Osteocyte (in vitro differentiated cells): ENCODE measurements around the gene OXNAD1. TPM values are rescaled to one million over a fixed set of nuclear protein-coding genes. Genes with fewer than 3 reads are reported as not detected.

Experiments
- DNase-seq: peaks from one replicate; pipeline ENCODE4 v3.0.0; 2021; ENCODE audit warnings: mixed read lengths; ENCODE audit not compliant: unreplicated experiment; ENCODE audit errors: extremely low spot score
- H3K27ac Mint-ChIP-seq: one replicate; pipeline ENCODE4 v1.8.0; 2021; ENCODE audit warnings: mild to moderate bottlenecking, mixed read lengths; ENCODE audit not compliant: unreplicated experiment
- H3K27me3 Mint-ChIP-seq: one replicate; pipeline ENCODE4 v1.8.0; 2021; ENCODE audit warnings: mixed read lengths; ENCODE audit not compliant: unreplicated experiment
- H3K36me3 Mint-ChIP-seq: one replicate; pipeline ENCODE4 v1.8.0; 2021; ENCODE audit warnings: mixed read lengths; ENCODE audit not compliant: unreplicated experiment
- H3K4me1 Mint-ChIP-seq: one replicate; pipeline ENCODE4 v1.8.0; 2021; ENCODE audit warnings: mixed read lengths; ENCODE audit not compliant: unreplicated experiment
- H3K4me3 Mint-ChIP-seq: one replicate; pipeline ENCODE4 v1.8.0; 2021; ENCODE audit warnings: mild to moderate bottlenecking, moderate library complexity, mixed read lengths; ENCODE audit not compliant: unreplicated experiment
- H3K9me3 Mint-ChIP-seq: one replicate; pipeline ENCODE4 v1.8.0; 2021; ENCODE audit warnings: mixed read lengths; ENCODE audit not compliant: unreplicated experiment
- CTCF ChIP-seq: fragments of 200-600 bp; sonication (generic); IDR thresholded peaks from 2 replicates; pipeline ENCODE4 v1.5.0; 2021; ENCODE audit warnings: antibody characterized with exemption, mild to moderate bottlenecking, moderate library complexity
- total RNA-seq: library from RNA; stranded (reverse); gene quantifications from 2 replicates; pipeline ENCODE4 v1.2.1, GENCODE V29; 2021

Gene OXNAD1
- total RNA-seq, 1 donor from 2014 or later = 10.8 TPM

DNA sequence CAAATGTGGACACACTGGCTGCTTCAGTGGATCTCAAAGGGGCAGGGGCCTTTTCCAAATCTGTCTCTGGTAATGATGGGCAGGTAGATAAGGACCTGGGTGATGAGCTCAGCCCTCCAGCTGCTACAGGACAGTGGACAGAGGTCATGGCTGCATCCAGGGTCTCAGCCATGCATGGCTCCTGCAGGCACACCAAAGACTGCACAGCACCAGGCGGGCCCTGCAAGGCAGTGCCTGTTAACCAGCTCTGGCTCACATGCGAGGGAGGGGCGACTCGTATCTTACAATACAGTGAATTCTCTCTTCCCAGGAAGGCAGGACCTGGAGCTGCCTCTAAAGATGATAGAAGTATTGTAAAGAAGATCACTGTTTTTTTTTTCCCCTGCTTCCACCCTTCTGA lies 58.7 kb downstream of the OXNAD1 start:
- no peak overlapping the region for H3K4me3 Mint-ChIP-seq
- H3K4me1 Mint-ChIP-seq = no peaks in the 10 kb centered on the region
- TF ChIP-seq CTCF = no peak
- no peaks in the 10 kb centered on the region for H3K9me3 Mint-ChIP-seq
- no peaks in the 10 kb centered on the region for H3K27me3 Mint-ChIP-seq
- peaks cover 42% of the 10 kb centered on the region for H3K36me3 Mint-ChIP-seq
- DNase-seq = no peak
- H3K27ac Mint-ChIP-seq = no peak overlapping the region

- DNase-seq = no peak
- no peak overlapping the region for H3K27ac Mint-ChIP-seq
- H3K4me1 Mint-ChIP-seq = no peaks in the 10 kb centered on the region
- H3K9me3 Mint-ChIP-seq = no peaks in the 10 kb centered on the region
- TF ChIP-seq CTCF = no peak
- peaks cover 30% of the 10 kb centered on the region for H3K36me3 Mint-ChIP-seq
- H3K27me3 Mint-ChIP-seq = no peaks in the 10 kb centered on the region
- H3K4me3 Mint-ChIP-seq = no peak overlapping the region
These were observed 60.8 kb downstream of the OXNAD1 start for GRCh38 chr3:16325850-16326249.

DNA sequence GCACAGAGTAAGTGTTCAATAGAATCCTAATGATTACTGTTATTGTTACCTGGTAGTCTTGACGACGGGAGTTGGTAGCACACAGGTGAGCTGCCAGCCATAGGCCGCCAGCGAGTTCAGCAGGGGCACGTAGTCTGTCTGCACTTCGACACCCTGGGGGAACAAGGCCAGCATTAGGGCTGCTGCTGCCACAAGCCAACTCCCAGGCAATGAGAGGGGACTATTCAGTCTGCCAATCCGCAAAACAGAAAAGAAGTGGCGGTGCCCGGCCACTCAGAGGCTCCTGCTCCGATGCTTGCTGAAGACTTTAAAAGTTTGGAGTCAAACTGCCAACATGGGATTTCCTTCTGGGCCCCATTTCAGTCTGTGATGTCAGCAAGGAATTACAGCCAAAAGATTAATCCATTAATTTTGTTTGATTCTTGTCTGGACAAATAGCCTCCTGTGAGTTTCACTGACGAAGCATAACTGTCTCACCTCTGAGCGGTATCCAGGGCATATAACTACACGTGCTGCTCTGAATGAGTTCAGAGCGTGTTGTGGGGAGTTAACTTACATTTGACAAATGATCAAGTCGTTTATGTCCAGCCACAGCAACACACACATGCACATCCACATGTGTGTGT lies 61.8 kb downstream of the OXNAD1 start:
- DNase-seq = no peak
- Mint-ChIP-seq H3K4me1 (no peaks in the 10 kb centered on the region), H3K9me3 (peaks cover 4% of the 10 kb centered on the region), H3K27ac (no peak overlapping the region), H3K27me3 (no peaks in the 10 kb centered on the region), H3K4me3 (no peak overlapping the region), H3K36me3 (peaks cover 29% of the 10 kb centered on the region)
- no peak for TF ChIP-seq CTCF

DNA sequence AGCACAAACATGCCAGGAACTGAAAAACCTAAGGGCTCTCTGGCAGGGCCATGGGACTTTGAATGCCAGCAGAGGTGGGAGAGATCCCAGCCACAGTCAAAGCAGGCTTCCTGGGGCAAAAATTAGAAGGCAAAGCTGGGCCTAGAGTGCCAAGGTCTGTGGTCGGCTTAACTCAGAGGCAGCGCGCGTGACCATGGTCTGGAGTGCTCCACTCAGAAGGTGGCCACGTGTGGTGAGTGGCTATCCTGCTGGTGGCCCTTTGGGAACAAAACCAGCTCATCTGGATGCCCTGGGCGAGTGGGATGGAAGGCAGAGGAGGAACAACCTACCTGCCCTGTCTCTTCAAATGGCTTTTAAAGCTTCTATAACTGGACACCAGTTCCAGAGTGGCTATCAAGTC lies 63.1 kb downstream of the OXNAD1 start:
- no peak for TF ChIP-seq CTCF
- Mint-ChIP-seq H3K27ac (no peak overlapping the region), H3K4me3 (no peak overlapping the region), H3K27me3 (no peaks in the 10 kb centered on the region), H3K9me3 (peaks cover 4% of the 10 kb centered on the region), H3K4me1 (peaks cover 13% of the 10 kb centered on the region), H3K36me3 (peaks cover 33% of the 10 kb centered on the region)
- DNase-seq = no peak

DNA sequence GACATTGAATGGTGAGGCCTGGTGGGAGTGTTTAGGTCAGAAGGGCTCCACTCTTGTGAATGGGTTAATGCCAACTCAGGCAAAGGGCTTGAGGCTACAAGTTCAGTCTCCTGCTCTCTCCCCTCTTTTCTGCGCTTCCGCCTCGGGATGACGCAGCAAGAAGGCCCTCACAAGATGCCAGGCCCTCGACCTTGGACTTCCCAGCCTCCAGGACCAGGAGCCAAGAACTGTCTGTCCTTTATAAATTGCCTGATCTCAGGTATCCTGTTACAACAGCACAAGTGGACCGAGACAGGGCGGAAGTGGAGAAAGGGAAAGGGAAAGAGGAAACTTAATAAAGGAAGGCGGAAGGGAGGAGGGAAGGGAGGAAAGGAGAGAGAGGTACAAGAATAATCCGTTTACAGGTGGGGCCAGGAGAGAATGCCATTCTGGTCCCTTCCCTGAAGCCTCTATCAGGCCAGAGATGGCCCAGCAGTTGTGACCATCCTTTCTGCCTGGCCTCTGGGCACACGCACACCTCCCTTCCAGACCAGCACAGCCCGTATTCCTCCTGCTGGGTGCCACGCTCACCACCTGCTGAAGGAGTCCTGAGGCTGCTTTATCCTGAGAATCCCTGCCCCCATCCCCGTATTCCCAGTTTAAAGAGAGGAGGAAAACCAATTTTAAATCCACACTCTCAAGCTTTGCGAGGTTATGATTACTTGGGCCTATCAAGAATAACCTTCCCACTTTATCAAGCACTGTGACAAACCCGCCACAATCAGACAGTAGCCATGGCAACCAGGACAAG lies 64.2 kb downstream of the OXNAD1 start:
- peaks cover 21% of the 10 kb centered on the region for H3K4me1 Mint-ChIP-seq
- H3K9me3 Mint-ChIP-seq = peaks cover 4% of the 10 kb centered on the region
- H3K27me3 Mint-ChIP-seq = no peaks in the 10 kb centered on the region
- no peak overlapping the region for H3K4me3 Mint-ChIP-seq
- peak; percentile 51 for DNase-seq
- no peak for TF ChIP-seq CTCF
- peaks cover 36% of the 10 kb centered on the region for H3K36me3 Mint-ChIP-seq
- no peak overlapping the region for H3K27ac Mint-ChIP-seq
